GM18498 (cell line): ENCODE measurements around the gene PTPRE.

Experiments used
- ATAC-seq: cut with Tn5 transposase; IDR thresholded peaks from one replicate; pipeline ENCODE4 v1.9.1; 2021; ENCODE audit warnings: mild to moderate bottlenecking, moderate library complexity; ENCODE audit not compliant: unreplicated experiment

Gene PTPRE

GRCh38 chr10:128017822-128018221, 110.9 kb downstream of the PTPRE start:
- ATAC-seq: no peak

- ATAC-seq: no peak
These were observed 111.3 kb downstream of the PTPRE start for GRCh38 chr10:128018236-128018635.

GRCh38 chr10:128018691-128019090, 111.8 kb downstream of the PTPRE start:
- ATAC-seq: no peak

- ATAC-seq: no peak
These were observed 115.6 kb downstream of the PTPRE start for GRCh38 chr10:128022261-128023196.

GRCh38 chr10:128024426-128024825, 117.5 kb downstream of the PTPRE start:
- ATAC-seq: no peak

GRCh38 chr10:128025437-128025836, 118.5 kb downstream of the PTPRE start:
- ATAC-seq: no peak

GRCh38 chr10:128025951-128026350, 119.0 kb downstream of the PTPRE start:
- ATAC-seq: no peak

GRCh38 chr10:128026615-128027300, 119.9 kb downstream of the PTPRE start:
- no peak for ATAC-seq

GRCh38 chr10:128027306-128027705, 120.4 kb downstream of the PTPRE start:
- ATAC-seq: no peak

- ATAC-seq: no peak
These were observed 121.1 kb downstream of the PTPRE start for GRCh38 chr10:128027822-128028507.

- ATAC-seq: no peak
These were observed 121.8 kb downstream of the PTPRE start for GRCh38 chr10:128028508-128029289.

- no peak for ATAC-seq
These were observed 122.4 kb downstream of the PTPRE start for GRCh38 chr10:128029290-128029651.

- no peak for ATAC-seq
These were observed 122.9 kb downstream of the PTPRE start for GRCh38 chr10:128029731-128030369.

- no peak for ATAC-seq
These were observed 123.7 kb downstream of the PTPRE start for GRCh38 chr10:128030498-128031072.

GRCh38 chr10:128031216-128031615, 124.3 kb downstream of the PTPRE start:
- no peak for ATAC-seq

- ATAC-seq: no peak
These were observed 125.6 kb downstream of the PTPRE start for GRCh38 chr10:128032466-128032865.

GRCh38 chr10:128035557-128035973, 128.7 kb downstream of the PTPRE start:
- ATAC-seq: no peak

GRCh38 chr10:128036011-128036615, 129.2 kb downstream of the PTPRE start:
- no peak for ATAC-seq

GRCh38 chr10:128036746-128037543, 130.0 kb downstream of the PTPRE start:
- no peak for ATAC-seq
